IgD-negative memory B cell (primary cell): ENCODE results near the gene APOL2. TPM values are rescaled to one million over a fixed set of nuclear protein-coding genes. Genes with fewer than 3 reads are reported as not detected.

Experiments
- H3K27ac Mint-ChIP-seq, 3 donors: one replicate each; pipeline ENCODE4 v1.8.0; 2020 to 2022; ENCODE audit warnings: mild to moderate bottlenecking in 3 of 3, mixed read lengths in 3 of 3, moderate library complexity in 1 of 3
- H3K27me3 Mint-ChIP-seq: one replicate; pipeline ENCODE4 v1.8.0; 2021; ENCODE audit warnings: mixed read lengths
- H3K36me3 Mint-ChIP-seq: one replicate; pipeline ENCODE4 v1.8.0; 2020; ENCODE audit warnings: mild to moderate bottlenecking, mixed read lengths
- H3K4me1 Mint-ChIP-seq, 3 donors: one replicate each; pipeline ENCODE4 v1.8.0; 2020 to 2022; ENCODE audit warnings: mixed read lengths in 3 of 3, mild to moderate bottlenecking in 1 of 3
- H3K4me3 Mint-ChIP-seq, 4 donors: one replicate each; pipeline ENCODE4 v1.8.0; 2020 to 2022; ENCODE audit warnings: mild to moderate bottlenecking in 4 of 4, mixed read lengths in 4 of 4, moderate library complexity in 3 of 4
- H3K9me3 Mint-ChIP-seq, 3 donors: one replicate each; pipeline ENCODE4 v1.8.0; 2020 to 2021; ENCODE audit warnings: mixed read lengths in 3 of 3, mild to moderate bottlenecking in 1 of 3
- polyA plus RNA-seq: library from polyadenylated mRNA; unstranded; fragments of 300-500 nt; fragmentation: Illumina TruSeq; gene quantifications from one replicate; pipeline ENCODE4 v1.2.3, GENCODE V29; 2021

Gene APOL2
- polyA plus RNA-seq, 1 donor from 2014 or later = 14.3 TPM

DNA sequence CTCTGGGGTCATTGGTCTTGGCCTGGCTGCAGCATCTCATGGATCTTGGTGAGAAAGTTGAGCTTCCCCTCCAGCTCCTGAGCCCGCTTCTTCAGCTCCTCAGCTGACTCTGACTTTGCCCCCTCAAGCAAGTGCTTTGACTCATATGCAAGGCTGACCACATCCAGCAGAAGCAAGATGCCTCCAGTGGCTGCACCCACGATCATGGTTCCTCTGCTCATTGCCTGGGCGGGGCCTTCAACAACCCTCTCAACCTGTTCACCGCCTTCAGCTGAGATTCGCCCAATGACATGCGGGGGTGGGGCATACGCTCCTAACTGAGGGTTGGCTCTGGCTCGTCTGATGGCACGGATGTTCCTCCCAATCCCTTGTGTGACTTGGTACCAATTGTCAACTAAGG, 11.9 kb downstream of the APOL2 start:
- peaks cover 6% of the 10 kb centered on the region for H3K36me3 Mint-ChIP-seq
- no peak overlapping the region for H3K27ac Mint-ChIP-seq
- no peak overlapping the region for H3K4me3 Mint-ChIP-seq
- H3K4me1 Mint-ChIP-seq = peaks cover under 1 to 4% (median 3%) of the 10 kb centered on the region in 3 donors
- no peaks in the 10 kb centered on the region for H3K27me3 Mint-ChIP-seq
- no peaks in the 10 kb centered on the region for H3K9me3 Mint-ChIP-seq

DNA sequence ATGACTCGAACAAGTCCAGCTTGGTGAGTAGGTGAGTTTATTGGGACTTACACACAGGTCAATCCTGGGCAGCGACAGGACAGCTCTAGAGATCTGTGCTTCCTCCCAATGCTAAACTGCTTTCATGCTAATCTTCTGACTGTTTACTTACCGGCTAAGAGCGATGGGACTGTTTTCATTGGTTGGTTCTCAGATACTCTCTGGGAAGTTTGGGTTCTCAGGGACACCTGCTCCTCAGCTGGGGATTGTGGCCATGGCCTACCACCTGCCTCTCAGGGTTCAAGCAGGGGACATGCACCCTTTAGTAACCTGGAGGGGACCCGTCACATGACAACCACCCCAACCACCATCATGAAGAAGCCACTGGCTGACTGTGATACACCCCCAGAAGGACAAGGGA, 13.1 kb downstream of the APOL2 start:
- Mint-ChIP-seq H3K9me3 (no peaks in the 10 kb centered on the region), H3K27ac (no peak overlapping the region), H3K4me1 (peaks cover 0 to 5% (median 0%) of the 10 kb centered on the region in 3 donors), H3K27me3 (no peaks in the 10 kb centered on the region), H3K4me3 (no peak overlapping the region), H3K36me3 (peaks cover 4% of the 10 kb centered on the region)

- H3K27me3 Mint-ChIP-seq = no peaks in the 10 kb centered on the region
- peaks cover 4% of the 10 kb centered on the region for H3K36me3 Mint-ChIP-seq
- H3K27ac Mint-ChIP-seq = no peak overlapping the region
- H3K4me3 Mint-ChIP-seq = no peak overlapping the region
- no peaks in the 10 kb centered on the region for H3K9me3 Mint-ChIP-seq
- peaks cover 0 to 5% (median 0%) of the 10 kb centered on the region in 3 donors for H3K4me1 Mint-ChIP-seq
These were observed 13.9 kb downstream of the APOL2 start for GRCh38 chr22:36225333-36225922.

- no peak overlapping the region for H3K27ac Mint-ChIP-seq
- no peaks in the 10 kb centered on the region for H3K27me3 Mint-ChIP-seq
- peaks cover 4% of the 10 kb centered on the region for H3K36me3 Mint-ChIP-seq
- no peaks in the 10 kb centered on the region for H3K9me3 Mint-ChIP-seq
- no peak overlapping the region for H3K4me3 Mint-ChIP-seq
- peaks cover 0 to 5% (median 0%) of the 10 kb centered on the region in 3 donors for H3K4me1 Mint-ChIP-seq
These were observed 15.1 kb downstream of the APOL2 start for GRCh38 chr22:36224245-36224644.

- Mint-ChIP-seq H3K36me3 (peaks cover 4% of the 10 kb centered on the region), H3K9me3 (no peaks in the 10 kb centered on the region), H3K27me3 (no peaks in the 10 kb centered on the region), H3K4me3 (no peak overlapping the region), H3K4me1 (peaks cover 0 to 5% (median under 1%) of the 10 kb centered on the region in 3 donors), H3K27ac (no peak overlapping the region)
These were observed 15.8 kb downstream of the APOL2 start for GRCh38 chr22:36223504-36223903.

GRCh38 chr22:36222887-36223450, 16.4 kb downstream of the APOL2 start:
- no peaks in the 10 kb centered on the region for H3K9me3 Mint-ChIP-seq
- peaks cover 0 to 5% (median 2%) of the 10 kb centered on the region in 3 donors for H3K4me1 Mint-ChIP-seq
- peak overlapping the region in 1 of 3 donors; percentile 65 for H3K27ac Mint-ChIP-seq
- H3K36me3 Mint-ChIP-seq = peaks cover 3% of the 10 kb centered on the region
- H3K4me3 Mint-ChIP-seq = no peak overlapping the region
- H3K27me3 Mint-ChIP-seq = no peaks in the 10 kb centered on the region

DNA sequence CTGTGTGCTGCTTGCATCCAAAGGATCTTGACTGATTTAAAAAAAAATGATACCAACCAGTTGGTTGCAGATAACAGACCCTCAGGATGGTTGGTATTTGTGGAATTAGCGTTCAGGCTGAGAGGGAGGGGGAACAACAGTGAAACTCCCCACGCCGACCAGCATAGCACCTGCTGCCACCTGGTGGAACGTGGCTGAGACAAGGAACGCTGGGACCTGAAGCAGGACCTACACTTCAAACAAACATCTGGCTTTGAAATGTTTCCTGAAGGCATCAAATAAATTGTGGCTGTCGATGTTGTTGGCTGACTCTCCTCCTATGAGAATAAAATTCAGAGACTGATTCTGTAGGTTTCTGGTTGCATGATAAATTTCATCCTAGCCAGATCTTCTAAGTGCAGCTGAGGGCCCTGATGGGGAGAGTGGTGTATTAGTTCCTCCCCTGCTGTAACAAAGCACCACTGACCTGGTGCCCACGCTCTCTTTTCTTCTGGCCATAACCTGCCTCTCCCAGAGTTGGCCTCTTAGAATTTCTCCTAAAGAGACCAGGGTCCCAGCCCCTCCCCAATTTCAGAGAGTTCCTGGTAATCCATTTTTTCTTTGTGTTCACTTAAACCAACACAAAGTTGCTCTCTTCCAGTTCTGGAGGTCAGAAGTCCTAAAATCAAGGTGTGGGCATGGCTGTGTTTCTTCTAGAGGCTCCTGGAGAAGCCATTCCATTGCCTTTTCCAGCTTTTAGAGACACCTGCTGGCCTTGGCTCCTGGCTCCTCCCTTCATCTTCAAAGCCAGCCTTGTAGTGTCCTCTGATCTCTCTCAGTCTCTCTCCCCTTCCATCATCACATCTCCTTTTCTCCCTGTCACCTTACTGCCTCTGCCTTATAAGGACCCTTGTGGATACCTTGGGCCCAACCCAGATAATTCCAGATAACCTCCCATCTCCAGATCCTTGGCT, 17.3 kb downstream of the APOL2 start:
- Mint-ChIP-seq H3K9me3 (no peaks in the 10 kb centered on the region), H3K4me3 (no peak overlapping the region), H3K27ac (peak overlapping the region in 1 of 3 donors; percentile 65), H3K36me3 (peaks cover 3% of the 10 kb centered on the region), H3K27me3 (no peaks in the 10 kb centered on the region), H3K4me1 (peaks cover 0 to 5% (median 2%) of the 10 kb centered on the region in 3 donors)

- H3K36me3 Mint-ChIP-seq = no peaks in the 10 kb centered on the region
- H3K27me3 Mint-ChIP-seq = peaks cover 5% of the 10 kb centered on the region
- no peak overlapping the region for H3K27ac Mint-ChIP-seq
- peaks cover 0 to 5% (median 2%) of the 10 kb centered on the region in 3 donors for H3K4me1 Mint-ChIP-seq
- H3K4me3 Mint-ChIP-seq = no peak overlapping the region
- no peaks in the 10 kb centered on the region for H3K9me3 Mint-ChIP-seq
These were observed 18.8 kb downstream of the APOL2 start for GRCh38 chr22:36220451-36220921.

GRCh38 chr22:36218648-36219193, 20.6 kb downstream of the APOL2 start:
- H3K4me1 Mint-ChIP-seq = peaks cover 0 to 5% (median 2%) of the 10 kb centered on the region in 3 donors
- H3K4me3 Mint-ChIP-seq = no peak overlapping the region
- H3K27ac Mint-ChIP-seq = no peak overlapping the region
- H3K27me3 Mint-ChIP-seq = peaks cover 7% of the 10 kb centered on the region
- H3K9me3 Mint-ChIP-seq = no peaks in the 10 kb centered on the region
- no peaks in the 10 kb centered on the region for H3K36me3 Mint-ChIP-seq

DNA sequence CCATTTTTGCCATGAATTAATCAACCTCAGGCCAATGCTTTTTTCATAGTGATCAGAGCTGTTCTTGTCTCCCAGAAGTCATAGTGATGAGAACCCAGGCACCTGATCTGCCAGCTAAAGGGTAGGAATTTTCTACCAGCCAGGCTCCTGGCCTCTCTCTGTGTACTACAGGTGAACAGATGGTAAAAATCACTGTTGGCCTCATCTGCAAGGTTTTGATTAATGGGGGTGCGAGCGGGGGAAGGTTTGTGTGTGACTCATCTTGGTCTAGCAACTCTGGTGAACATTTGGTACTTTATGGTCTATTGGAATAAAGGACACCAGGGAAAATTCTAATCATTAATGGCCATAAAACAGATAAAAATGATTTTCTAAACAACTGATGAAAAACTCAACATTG, 23.3 kb downstream of the APOL2 start:
- Mint-ChIP-seq H3K27ac (no peak overlapping the region), H3K4me1 (peaks cover 0 to 7% (median 0%) of the 10 kb centered on the region in 3 donors), H3K36me3 (no peaks in the 10 kb centered on the region), H3K27me3 (peaks cover 18% of the 10 kb centered on the region), H3K4me3 (no peak overlapping the region), H3K9me3 (no peaks in the 10 kb centered on the region)

GRCh38 chr22:36213586-36213985, 25.7 kb downstream of the APOL2 start:
- Mint-ChIP-seq H3K27me3 (peaks cover 19% of the 10 kb centered on the region), H3K4me1 (peaks cover 0 to 11% (median 5%) of the 10 kb centered on the region in 3 donors), H3K9me3 (peaks cover 0 to 5% (median 0%) of the 10 kb centered on the region in 3 donors), H3K27ac (no peak overlapping the region), H3K4me3 (no peak overlapping the region), H3K36me3 (no peaks in the 10 kb centered on the region)

- Mint-ChIP-seq H3K27me3 (peaks cover 19% of the 10 kb centered on the region), H3K36me3 (no peaks in the 10 kb centered on the region), H3K27ac (no peak overlapping the region), H3K4me3 (no peak overlapping the region), H3K4me1 (peaks cover 0 to 10% (median 5%) of the 10 kb centered on the region in 3 donors), H3K9me3 (peaks cover 0 to 5% (median 0%) of the 10 kb centered on the region in 3 donors)
These were observed 26.4 kb downstream of the APOL2 start for GRCh38 chr22:36212901-36213300.

- H3K9me3 Mint-ChIP-seq = peaks cover 0 to 5% (median 0%) of the 10 kb centered on the region in 3 donors
- no peaks in the 10 kb centered on the region for H3K36me3 Mint-ChIP-seq
- no peak overlapping the region for H3K27ac Mint-ChIP-seq
- H3K4me3 Mint-ChIP-seq = no peak overlapping the region
- H3K4me1 Mint-ChIP-seq = peaks cover 0 to 13% (median 10%) of the 10 kb centered on the region in 3 donors
- peaks cover 19% of the 10 kb centered on the region for H3K27me3 Mint-ChIP-seq
These were observed 28.0 kb downstream of the APOL2 start for GRCh38 chr22:36211237-36211861.

DNA sequence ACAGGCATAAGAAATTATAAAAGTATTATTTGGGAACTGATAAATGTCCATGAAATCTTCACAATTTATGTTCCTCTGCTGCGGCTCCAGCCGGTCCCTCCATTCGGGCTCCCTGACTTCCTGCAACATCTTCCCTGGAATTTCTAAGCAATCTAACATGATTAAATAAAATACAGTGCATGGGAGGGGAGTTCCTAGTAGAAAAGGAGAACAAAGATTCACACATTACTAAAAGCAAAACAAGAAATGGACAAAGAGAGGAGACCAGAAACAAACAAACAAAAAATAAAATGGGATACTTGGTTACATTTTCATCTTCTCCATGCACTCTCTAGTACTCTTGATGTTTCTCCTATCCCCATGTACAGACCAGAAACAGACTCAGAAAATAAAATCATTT, 29.1 kb downstream of the APOL2 start:
- Mint-ChIP-seq H3K27ac (no peak overlapping the region), H3K9me3 (peaks cover 0 to 5% (median 0%) of the 10 kb centered on the region in 3 donors), H3K4me3 (no peak overlapping the region), H3K4me1 (peaks cover 0 to 13% (median 12%) of the 10 kb centered on the region in 3 donors), H3K36me3 (no peaks in the 10 kb centered on the region), H3K27me3 (peaks cover 12% of the 10 kb centered on the region)
